ENCODE measurements around the gene PPP2R2B.

GRCh38 chr5:146725025-146725424 lies 153.5 kb downstream of the PPP2R2B start:
- no peak for TF ChIP-seq POLR2AphosphoS5 (IDR thresholded peaks at IDR 0.05)
- no peak for TF ChIP-seq CTCF (IDR thresholded peaks at IDR 0.05)
- TF ChIP-seq POLR2A (IDR thresholded peaks at IDR 0.05), result no peak

Data from transverse colon (tissue), 4 donors.